Mononuclear cell (primary cell): Measurements from ENCODE around the gene WWOX. TPM values are rescaled to one million over a fixed set of nuclear protein-coding genes. Genes with fewer than 3 reads are reported as not detected.

ENCODE experiments used
- H3K27me3 ChIP-seq: 2 replicates; pipeline ENCODE4 v1.6.0; 2011; ENCODE audit warnings: low read length, control low read depth; ENCODE audit not compliant: insufficient read depth
- H3K4me1 ChIP-seq: 2 replicates; pipeline ENCODE4 v1.5.1; 2011; ENCODE audit warnings: mild to moderate bottlenecking, low read length, control low read depth; ENCODE audit not compliant: insufficient read depth
- H3K4me3 ChIP-seq: 2 replicates; pipeline ENCODE4 v1.5.1; 2011; ENCODE audit warnings: mild to moderate bottlenecking, low read length, moderate library complexity
- H3K9me3 ChIP-seq: 2 replicates; pipeline ENCODE4 v1.5.1; 2011; ENCODE audit warnings: low read depth, mild to moderate bottlenecking, control low read depth, low read length
- total RNA-seq: library from RNA; depleted of rRNA; stranded (reverse); fragments of >200 nt; gene quantifications from one replicate; pipeline ENCODE4 v1.2.3, GENCODE V29; 2012

The WWOX gene
- total RNA-seq, 1 donor, result 22.7 TPM

DNA sequence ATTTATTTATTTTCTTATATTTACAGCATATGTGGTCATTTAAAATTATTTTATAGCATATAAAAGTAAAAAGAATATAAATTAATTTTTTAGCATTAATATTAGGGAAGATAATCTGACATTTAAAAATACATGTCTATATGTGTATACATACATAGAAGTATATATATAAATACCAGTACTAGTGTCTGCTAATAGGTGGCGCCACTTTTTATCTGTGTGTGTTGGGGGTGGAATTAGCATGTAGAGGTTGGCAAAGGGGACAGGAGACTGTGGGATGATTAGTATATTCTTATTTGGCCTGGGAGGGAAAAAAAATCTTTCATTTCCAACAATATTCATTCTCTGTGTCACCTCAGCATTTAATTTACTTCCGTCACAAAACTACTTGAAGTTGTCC, 359.1 kb downstream of the WWOX start:
- Histone ChIP-seq H3K27me3 (no peaks in the 10 kb centered on the region), H3K4me1 (no peaks in the 10 kb centered on the region), H3K4me3 (no peak overlapping the region), H3K9me3 (no peaks in the 10 kb centered on the region)

DNA sequence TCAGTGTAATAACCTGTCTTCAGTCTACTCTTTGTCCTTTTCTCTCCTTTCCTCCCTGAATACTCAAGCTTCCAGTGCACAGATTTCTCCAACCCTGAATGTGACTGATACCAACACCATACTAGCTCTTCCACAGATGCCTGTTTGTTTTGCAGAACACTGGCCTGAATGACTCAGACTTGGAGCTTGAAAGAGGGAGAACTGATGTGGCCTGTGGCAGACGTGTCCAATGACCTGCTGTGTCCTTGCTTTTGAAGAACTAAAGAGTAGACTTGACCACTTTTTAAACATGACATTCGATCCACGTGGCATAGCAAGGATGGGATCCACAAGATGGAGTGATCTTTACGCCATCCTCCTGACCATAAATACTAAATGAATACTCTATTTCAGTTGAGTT, 361.0 kb downstream of the WWOX start:
- no peaks in the 10 kb centered on the region for H3K27me3 ChIP-seq
- H3K4me3 ChIP-seq, result no peak overlapping the region
- H3K9me3 ChIP-seq, result no peaks in the 10 kb centered on the region
- no peaks in the 10 kb centered on the region for H3K4me1 ChIP-seq

DNA sequence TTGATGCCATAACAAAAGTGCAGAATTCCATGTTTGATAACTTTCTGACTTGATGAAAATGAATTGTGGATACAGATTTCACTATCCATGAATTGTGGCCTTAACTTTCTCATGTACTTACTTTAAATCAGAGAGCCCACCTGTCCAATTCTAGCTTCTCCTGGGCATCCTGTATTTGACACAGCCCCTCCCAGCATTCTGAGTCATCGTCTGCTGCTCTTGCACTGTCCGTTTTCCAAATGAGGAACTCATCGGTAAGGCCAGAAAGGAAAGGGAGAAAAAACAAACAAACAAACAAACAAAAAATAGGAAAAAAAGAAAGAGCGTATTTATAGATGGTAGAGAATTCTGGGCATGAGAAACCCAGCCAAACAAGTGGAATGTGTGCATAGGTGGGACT, 361.6 kb downstream of the WWOX start:
- no peak overlapping the region for H3K4me3 ChIP-seq
- no peaks in the 10 kb centered on the region for H3K9me3 ChIP-seq
- H3K27me3 ChIP-seq, result no peaks in the 10 kb centered on the region
- no peaks in the 10 kb centered on the region for H3K4me1 ChIP-seq

DNA sequence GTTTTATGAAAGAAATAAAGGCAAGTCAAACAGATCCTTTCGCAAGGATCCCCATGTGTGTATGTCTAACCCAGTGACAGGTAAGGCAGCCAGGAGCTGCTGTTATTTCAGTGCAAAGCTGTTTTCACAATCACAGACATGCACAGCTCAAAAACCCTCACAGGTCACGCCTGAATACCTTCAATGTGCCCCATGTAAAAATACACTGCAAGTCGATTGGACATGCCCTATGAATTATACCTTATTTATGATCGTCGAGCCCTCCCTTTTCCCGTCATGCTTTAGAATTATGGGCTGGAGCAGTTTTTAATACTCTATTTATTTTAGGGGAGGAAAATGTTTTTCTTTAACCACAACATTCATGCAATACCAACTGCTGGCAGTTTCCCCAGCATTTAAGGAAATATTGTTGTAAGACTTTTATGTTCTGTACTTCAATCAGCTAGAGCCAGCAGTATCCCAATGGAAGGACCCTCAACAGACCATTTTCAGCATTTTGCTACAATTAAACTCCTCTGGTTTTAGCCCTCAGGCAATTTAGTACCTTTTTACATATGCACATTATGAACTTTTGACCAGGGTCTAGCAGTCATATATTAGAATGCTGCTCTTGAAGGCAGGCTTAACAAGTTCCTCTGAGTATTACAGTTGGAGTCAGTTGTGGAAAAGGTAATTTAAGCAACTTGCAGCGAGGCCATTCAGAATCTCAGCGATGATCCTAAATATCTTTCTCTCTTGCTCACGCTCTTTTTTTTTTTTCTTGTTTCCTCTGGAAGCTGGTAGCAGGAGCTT, 362.2 kb downstream of the WWOX start:
- Histone ChIP-seq H3K4me1 (no peaks in the 10 kb centered on the region), H3K9me3 (no peaks in the 10 kb centered on the region), H3K27me3 (no peaks in the 10 kb centered on the region), H3K4me3 (no peak overlapping the region)

DNA sequence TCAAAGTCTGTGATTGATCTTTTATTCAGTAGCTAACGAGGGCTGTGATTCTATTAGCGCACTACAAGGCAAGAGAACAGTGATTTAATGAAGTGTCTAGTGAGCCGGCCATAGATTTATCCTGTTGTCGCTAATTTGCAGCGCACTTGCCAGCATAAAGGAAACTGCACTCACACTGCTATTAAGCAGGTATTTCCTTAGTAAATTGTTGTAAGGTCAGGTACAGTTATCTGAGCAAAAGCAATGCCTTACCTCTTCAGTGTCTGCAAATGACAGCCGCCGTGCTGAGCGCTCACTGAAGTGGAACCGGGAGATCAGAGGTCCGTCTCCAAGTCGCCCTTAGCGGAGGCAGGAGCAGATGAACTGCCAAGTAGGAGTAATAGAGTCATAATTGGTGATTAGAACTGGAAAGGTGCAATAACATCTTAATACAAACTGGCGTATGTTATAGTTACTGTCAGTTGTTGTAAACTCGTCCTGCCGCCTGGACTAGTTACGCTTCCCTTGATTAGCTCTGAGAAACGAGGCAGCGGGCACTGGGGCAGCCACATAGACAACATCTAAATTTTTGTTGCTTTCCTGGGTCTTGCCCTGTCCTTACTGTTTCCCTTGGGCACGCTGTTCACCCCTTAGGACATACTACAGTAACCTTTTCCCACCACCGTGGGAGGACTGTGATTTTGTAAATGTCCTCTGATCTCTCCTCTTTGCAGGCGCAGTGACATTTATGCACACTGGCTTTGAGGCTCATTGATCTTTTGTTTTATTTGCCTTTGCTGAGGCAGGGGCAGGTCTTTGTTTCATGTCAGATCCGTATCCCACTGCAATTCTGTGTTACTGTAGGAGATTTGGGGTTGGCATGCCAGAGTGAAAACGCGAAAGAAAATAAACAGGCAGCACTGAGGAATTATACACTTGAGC, 363.1 kb downstream of the WWOX start:
- Histone ChIP-seq H3K4me3 (no peak overlapping the region), H3K9me3 (no peaks in the 10 kb centered on the region), H3K4me1 (no peaks in the 10 kb centered on the region), H3K27me3 (no peaks in the 10 kb centered on the region)

DNA sequence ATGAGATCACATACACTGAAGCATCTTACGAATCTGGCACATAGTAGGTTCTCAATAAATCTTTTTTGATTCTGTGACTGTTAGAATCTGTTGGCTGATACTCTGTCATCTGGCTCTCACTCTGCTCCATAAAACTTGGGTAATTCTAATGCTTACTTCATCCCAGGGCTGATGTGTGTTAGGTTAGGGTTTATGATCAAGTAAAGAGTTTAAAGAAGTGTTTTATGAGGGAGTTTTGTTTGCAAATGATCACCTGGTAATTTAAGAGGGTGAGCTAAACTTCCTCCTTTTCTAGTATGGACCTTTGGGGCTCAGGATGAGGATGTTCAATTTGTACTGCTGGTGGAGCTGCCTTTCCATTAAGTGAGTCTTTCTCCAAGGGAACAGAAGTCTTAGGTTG, 364.1 kb downstream of the WWOX start:
- Histone ChIP-seq H3K4me3 (no peak overlapping the region), H3K27me3 (no peaks in the 10 kb centered on the region)

DNA sequence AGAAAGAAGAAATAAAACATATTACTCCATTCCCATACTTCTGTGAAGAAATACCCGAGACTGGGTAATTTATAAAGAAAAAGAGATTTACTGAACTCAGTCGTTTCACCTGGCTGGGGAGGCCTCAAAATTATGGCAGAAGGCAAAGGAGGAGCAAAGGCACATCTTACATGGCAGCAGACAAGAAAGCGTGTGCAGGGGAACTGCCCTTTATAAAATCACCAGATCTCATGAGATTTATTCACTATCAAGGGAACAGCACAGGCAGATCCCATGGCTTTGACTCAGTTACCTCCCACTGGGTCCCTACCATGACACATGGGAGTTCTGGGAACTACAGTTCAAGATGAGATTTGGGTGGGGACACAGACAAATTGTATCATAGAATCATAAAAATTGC, 365.4 kb downstream of the WWOX start:
- Histone ChIP-seq H3K4me3 (no peak overlapping the region), H3K27me3 (no peaks in the 10 kb centered on the region), H3K4me1 (no peaks in the 10 kb centered on the region), H3K9me3 (no peaks in the 10 kb centered on the region)

More for the DNA sequence above, 364.1 kb downstream of the WWOX start:
- no peaks in the 10 kb centered on the region for H3K4me1 ChIP-seq
- no peaks in the 10 kb centered on the region for H3K9me3 ChIP-seq

DNA sequence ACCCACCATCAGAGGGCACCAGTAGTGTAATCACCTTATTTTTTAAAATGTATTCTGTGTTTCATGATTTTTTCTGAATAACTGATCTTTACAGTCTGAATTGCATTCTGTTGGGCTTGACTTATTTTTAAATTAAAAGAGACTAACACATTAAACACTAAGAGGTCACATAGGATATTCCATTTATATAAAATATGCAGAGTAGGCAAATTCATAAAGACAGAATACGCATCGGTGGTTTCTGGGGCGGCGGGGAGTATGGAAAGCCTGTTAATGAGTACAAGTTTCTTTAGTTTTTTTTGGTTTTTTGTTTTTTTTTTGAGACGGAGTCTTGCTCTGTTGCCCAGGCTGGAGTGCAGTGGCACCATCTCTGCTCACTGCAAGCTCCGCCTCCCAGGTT, 366.3 kb downstream of the WWOX start:
- no peak overlapping the region for H3K4me3 ChIP-seq
- H3K4me1 ChIP-seq, result no peaks in the 10 kb centered on the region
- no peaks in the 10 kb centered on the region for H3K9me3 ChIP-seq
- no peaks in the 10 kb centered on the region for H3K27me3 ChIP-seq

DNA sequence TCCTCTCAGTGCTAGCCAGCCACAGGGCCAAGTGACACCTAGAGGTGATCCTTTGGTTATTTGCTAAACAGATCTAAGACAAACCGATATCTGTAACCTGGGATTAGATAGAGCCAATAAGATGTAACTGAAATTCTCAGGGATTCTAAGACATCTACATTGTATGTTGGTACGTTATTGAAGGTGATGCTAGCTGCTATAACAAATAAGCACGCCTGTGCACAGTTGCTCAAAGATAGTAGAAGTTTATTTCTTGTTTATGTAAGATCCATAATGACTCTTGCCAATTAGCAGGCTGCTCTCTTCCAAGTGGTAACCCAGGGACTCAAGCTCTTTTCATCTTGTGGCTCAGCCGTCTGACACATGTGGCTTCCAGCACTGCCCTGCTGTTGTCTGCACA, 370.3 kb downstream of the WWOX start:
- Histone ChIP-seq H3K27me3 (no peaks in the 10 kb centered on the region), H3K4me3 (no peak overlapping the region), H3K4me1 (no peaks in the 10 kb centered on the region), H3K9me3 (no peaks in the 10 kb centered on the region)

DNA sequence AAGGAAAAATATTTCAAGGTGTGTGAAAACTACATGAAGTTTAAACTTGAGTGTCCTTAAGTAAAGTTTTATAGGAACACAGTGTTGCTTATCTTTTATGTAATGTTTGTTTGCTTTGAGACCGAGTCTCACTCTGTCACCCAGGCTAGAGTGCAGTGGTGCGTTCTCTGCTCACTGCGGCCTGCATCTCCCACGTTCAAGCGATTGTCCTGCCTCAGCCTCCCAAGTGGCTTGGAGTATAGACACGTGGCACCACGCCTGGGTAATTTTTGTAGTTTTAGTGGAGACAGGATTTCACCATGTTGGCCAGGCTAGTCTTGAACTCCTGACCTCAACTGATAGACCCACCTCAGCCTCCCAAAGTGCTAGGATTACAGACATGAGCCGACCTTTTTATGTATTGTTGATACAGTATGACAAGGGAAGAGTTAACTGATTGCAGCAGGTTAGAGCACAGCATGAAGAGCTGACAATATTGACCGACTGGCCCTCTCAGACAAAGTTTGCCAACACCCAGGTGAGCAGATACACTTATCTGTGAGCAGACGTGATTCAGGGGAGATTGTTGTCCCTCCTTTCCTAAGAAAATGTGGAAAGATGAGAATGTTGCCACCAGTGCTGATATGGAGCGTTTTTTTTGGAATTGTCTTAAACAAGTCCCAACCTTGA, 373.7 kb downstream of the WWOX start:
- Histone ChIP-seq H3K9me3 (no peaks in the 10 kb centered on the region), H3K4me1 (no peaks in the 10 kb centered on the region), H3K27me3 (no peaks in the 10 kb centered on the region), H3K4me3 (no peak overlapping the region)

DNA sequence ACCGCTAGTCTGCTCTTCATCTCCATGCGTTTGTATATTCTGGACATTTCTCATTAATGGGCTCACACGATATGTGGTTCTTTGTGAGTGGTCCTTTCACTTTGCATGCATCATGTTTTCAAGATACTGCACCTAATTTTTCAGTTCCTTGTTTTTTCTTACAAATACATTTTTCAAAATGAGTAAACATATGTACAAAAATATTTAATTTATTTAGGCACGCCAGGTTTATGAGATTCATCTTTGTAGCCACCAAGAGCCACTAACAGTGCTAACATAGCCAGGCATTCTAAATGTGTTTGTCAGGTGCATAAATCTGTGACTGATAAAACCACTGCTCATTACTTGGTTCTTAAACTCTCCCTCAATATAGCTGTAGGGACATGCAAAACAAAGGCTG, 375.3 kb downstream of the WWOX start:
- H3K27me3 ChIP-seq, result no peaks in the 10 kb centered on the region
- H3K4me3 ChIP-seq, result no peak overlapping the region
- H3K4me1 ChIP-seq, result no peaks in the 10 kb centered on the region
- no peaks in the 10 kb centered on the region for H3K9me3 ChIP-seq

DNA sequence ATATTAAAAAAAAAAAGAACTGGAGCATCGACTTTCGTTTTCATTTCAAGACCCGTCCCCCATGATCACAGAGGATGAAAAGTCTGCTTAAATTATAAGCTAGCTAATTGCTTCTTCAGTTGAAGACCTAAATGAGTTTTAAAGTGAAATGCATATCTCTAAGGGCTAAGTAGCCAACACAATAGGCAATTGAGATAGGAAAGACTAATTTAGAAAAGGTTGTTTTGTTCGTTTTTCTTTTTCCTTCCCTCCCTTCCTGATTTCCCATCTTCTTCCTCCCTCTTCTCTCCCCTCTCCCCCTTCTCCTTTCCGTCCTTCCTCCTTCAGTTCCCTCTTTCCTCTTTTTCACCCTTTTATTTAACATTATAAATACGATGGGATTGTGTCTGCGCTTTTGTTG, 377.2 kb downstream of the WWOX start:
- Histone ChIP-seq H3K4me1 (no peaks in the 10 kb centered on the region), H3K4me3 (no peak overlapping the region), H3K9me3 (no peaks in the 10 kb centered on the region), H3K27me3 (no peaks in the 10 kb centered on the region)

DNA sequence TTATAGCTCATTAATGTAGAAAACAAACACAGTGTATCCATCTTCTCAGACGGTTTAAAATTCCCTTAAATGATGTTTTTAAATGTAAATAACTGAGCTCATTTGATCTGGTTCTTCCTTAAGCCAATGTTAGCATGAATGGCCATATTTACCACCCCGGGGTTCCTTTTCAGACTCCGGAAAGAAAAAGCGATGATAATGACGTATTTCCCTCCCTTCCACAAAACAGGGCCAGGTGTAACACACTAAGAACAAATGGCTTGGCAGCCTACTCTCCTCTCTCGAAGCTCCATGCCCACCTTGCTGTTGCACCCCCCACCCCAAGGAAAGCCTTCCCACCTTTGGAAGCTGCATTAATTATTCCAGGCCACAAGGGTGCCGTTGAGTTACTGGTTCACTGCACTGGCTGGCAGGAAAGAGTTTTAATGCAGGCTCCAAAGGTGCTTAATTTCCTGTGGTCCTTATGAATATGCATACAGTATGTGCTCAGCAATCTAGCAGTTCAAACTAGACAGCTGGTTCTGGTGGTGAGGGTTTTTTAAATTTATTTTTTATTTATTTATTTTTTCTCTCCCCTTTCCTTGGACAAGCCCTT, 378.9 kb downstream of the WWOX start:
- H3K27me3 ChIP-seq, result no peaks in the 10 kb centered on the region
- no peak overlapping the region for H3K4me3 ChIP-seq
- no peaks in the 10 kb centered on the region for H3K4me1 ChIP-seq
- H3K9me3 ChIP-seq, result no peaks in the 10 kb centered on the region

DNA sequence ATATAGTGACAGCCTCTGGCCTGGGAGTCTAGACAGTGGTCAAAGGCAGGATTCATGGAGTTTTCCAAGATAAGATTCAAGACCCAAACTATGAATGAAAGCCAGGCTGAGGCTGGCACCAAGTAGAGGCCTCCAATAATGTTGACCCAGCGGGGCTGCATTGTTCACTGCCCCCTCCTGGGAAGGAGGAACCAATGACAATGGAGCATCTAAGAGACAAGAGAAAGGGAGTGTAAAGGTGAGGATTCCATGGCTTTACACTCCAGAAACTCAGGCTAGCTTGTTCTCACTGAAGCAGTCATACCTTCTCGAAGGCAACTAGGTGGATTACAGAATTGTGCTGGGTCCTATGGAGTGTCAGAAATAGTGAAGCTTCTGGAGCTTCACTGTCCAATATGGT, 380.3 kb downstream of the WWOX start:
- Histone ChIP-seq H3K9me3 (no peaks in the 10 kb centered on the region), H3K4me1 (no peaks in the 10 kb centered on the region), H3K4me3 (no peak overlapping the region)

DNA sequence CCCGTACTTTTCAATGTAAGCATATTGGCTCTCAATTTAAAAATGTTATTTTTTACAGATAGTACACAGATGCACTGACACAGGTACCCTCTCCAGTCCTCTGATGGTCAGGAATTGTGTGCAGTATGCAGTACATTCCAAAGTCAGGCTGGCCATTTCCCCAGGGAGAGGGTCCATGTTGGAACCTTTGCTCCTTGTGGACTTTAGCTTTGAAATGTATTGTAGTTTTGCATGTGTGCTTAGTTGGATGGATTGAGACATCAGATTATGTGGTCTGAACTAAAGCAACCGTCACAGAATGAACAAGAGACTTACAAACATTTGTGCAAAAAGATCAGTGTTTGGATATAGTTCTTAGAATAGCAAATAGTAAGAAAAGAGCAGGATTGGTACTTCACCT, 381.1 kb downstream of the WWOX start:
- Histone ChIP-seq H3K9me3 (no peaks in the 10 kb centered on the region), H3K4me1 (no peaks in the 10 kb centered on the region), H3K4me3 (no peak overlapping the region), H3K27me3 (no peaks in the 10 kb centered on the region)

More for the DNA sequence above, 380.3 kb downstream of the WWOX start:
- H3K27me3 ChIP-seq, result no peaks in the 10 kb centered on the region
